Bronchial epithelial cell (primary cell): ENCODE data around the gene SLC44A2. TPM values are rescaled to one million over a fixed set of nuclear protein-coding genes. Genes with fewer than 3 reads are reported as not detected.

Experiments
- DNase-seq: peaks from one replicate; pipeline ENCODE4 v3.0.0-alpha.2; 2010; ENCODE audit warnings: low read depth
- FAIRE-seq: peaks from 2 replicates; lab custom pipeline; 2011; peaks lifted over from hg19 to GRCh38; lab: Jason Lieb, UNC
- H3K27me3 ChIP-seq: 2 replicates; pipeline ENCODE4 v1.5.1; 2011; ENCODE audit warnings: low read length; ENCODE audit not compliant: control insufficient read depth, insufficient read depth
- H3K36me3 ChIP-seq: 2 replicates; pipeline ENCODE4 v1.5.1; 2011; ENCODE audit warnings: low read length; ENCODE audit not compliant: control insufficient read depth, insufficient read depth
- H3K4me3 ChIP-seq: 2 replicates; pipeline ENCODE4 v1.5.1; 2011; ENCODE audit warnings: mild to moderate bottlenecking, low read depth, low read length, control low read depth
- CTCF ChIP-seq: IDR thresholded peaks from 2 replicates; pipeline ENCODE4 v1.5.1; 2011; ENCODE audit warnings: mild to moderate bottlenecking, moderate library complexity, low read length, control low read depth, inconsistent platforms; ENCODE audit not compliant: insufficient read depth, severe bottlenecking
- total RNA-seq: library from RNA; depleted of rRNA; stranded (reverse); fragments of >200 nt; gene quantifications from 2 replicates; pipeline ENCODE4 v1.2.1, GENCODE V29; 2014

The SLC44A2 gene
- total RNA-seq, 1 donor from 2014 or later, result 18.7 TPM

GRCh38 chr19:10640361-10640760 is 15.0 kb downstream of the SLC44A2 start:
- DNase-seq (no peak), FAIRE-seq (no peak)
- no peaks in the 10 kb centered on the region for H3K27me3 ChIP-seq
- TF ChIP-seq CTCF, result no peak
- no peak overlapping the region for H3K4me3 ChIP-seq
- peaks cover 20% of the 10 kb centered on the region for H3K36me3 ChIP-seq

GRCh38 chr19:10641248-10641647 is 15.9 kb downstream of the SLC44A2 start:
- H3K27me3 ChIP-seq, result no peaks in the 10 kb centered on the region
- TF ChIP-seq CTCF, result no peak
- FAIRE-seq, result no peak
- peaks cover 16% of the 10 kb centered on the region for H3K36me3 ChIP-seq
- DNase-seq, result no peak
- H3K4me3 ChIP-seq, result no peak overlapping the region

GRCh38 chr19:10642473-10643171 is 17.3 kb downstream of the SLC44A2 start:
- DNase-seq (no peak), FAIRE-seq (no peak)
- Histone ChIP-seq H3K27me3 (no peaks in the 10 kb centered on the region), H3K36me3 (peaks cover 10% of the 10 kb centered on the region), H3K4me3 (no peak overlapping the region)
- TF ChIP-seq CTCF, result no peak

- peaks cover 6% of the 10 kb centered on the region for H3K36me3 ChIP-seq
- TF ChIP-seq CTCF, result no peak
- no peaks in the 10 kb centered on the region for H3K27me3 ChIP-seq
- H3K4me3 ChIP-seq, result no peak overlapping the region
- no peak for FAIRE-seq
- no peak for DNase-seq
Observed at GRCh38 chr19:10643172-10643967, 18.0 kb downstream of the SLC44A2 start.

GRCh38 chr19:10643968-10644259 is 18.6 kb downstream of the SLC44A2 start:
- TF ChIP-seq CTCF, result no peak
- Histone ChIP-seq H3K4me3 (no peak overlapping the region), H3K27me3 (no peaks in the 10 kb centered on the region), H3K36me3 (peaks cover 6% of the 10 kb centered on the region)
- no peak for DNase-seq
- no peak for FAIRE-seq
